Activated naive CD8-positive, alpha-beta T cell treated with anti-CD3 and anti-CD28 coated beads for 36 hours (primary cell): Measurements from ENCODE around the gene PPP1R10. TPM values are rescaled to one million over a fixed set of nuclear protein-coding genes. Genes with fewer than 3 reads are reported as not detected.
"Not testable (repeated sequence)": the region's sequence is repeated elsewhere in the genome, so short reads cannot be mapped to it uniquely, and the experiment has no call there.

Source experiments
- DNase-seq: peaks from one replicate; pipeline ENCODE4 v3.0.0; 2021
- H3K27ac Mint-ChIP-seq: one replicate; pipeline ENCODE4 v1.8.0; 2022; ENCODE audit warnings: mild to moderate bottlenecking, moderate library complexity, mixed read lengths
- H3K27me3 Mint-ChIP-seq: one replicate; pipeline ENCODE4 v1.8.0; 2022; ENCODE audit warnings: mild to moderate bottlenecking, mixed read lengths
- H3K36me3 Mint-ChIP-seq: one replicate; pipeline ENCODE4 v1.8.0; 2021; ENCODE audit warnings: mild to moderate bottlenecking, mixed read lengths
- H3K4me1 Mint-ChIP-seq: one replicate; pipeline ENCODE4 v1.8.0; 2021; ENCODE audit warnings: mixed read lengths
- H3K4me3 Mint-ChIP-seq: one replicate; pipeline ENCODE4 v1.8.0; 2022; ENCODE audit warnings: mild to moderate bottlenecking, moderate library complexity, mixed read lengths
- H3K9me3 Mint-ChIP-seq: one replicate; pipeline ENCODE4 v1.8.0; 2022; ENCODE audit warnings: mixed read lengths
- total RNA-seq, 2 experiments: library from RNA; stranded (reverse); gene quantifications; one replicate each; pipeline ENCODE4 v1.2.3, GENCODE V29; 2021

Gene PPP1R10
- total RNA-seq, 2 experiments from 2014 or later, result 80.5 to 84.6 TPM

DNA sequence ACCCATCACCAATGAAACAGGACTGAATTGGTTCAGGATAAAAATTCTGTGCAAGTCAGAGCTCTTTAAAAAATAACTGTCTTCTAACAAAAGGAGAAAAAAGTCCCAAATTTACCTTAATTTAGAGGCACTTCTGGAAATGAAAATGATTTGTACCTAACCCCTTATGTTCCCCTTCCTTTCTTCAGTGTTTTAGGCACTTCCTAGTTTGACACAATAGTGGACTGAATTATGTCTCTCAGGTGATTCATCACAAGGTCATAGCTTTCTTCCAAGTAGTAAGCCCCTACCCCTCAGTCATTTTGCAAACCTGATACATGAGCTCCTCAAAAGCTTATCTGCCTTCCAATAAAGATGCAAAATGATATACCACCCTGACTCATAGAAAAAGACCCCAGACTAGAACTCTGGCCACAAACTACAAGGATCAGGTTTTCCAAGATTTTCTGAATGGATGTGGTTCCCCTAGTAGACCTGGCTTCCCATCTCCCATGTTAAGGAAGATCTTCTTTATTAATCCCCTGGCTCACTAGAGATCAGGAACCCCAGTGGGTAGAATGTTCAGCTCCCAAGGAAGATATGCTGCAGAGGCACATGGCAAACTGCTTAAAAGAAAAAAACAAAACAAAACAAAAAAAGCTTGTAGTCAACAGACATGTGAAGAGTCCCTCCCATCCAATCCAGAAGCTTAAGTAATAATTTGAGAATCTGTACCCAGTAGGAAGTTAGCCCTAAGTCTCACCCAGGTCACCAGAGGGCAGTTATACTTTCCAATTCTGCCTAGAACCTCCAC is 3.6 kb downstream of the PPP1R10 start:
- no peak for DNase-seq
- peaks cover 19% of the 10 kb centered on the region for H3K27me3 Mint-ChIP-seq
- H3K4me1 Mint-ChIP-seq, result peaks cover 61% of the 10 kb centered on the region
- H3K4me3 Mint-ChIP-seq, result peak overlapping the region; percentile 97
- H3K9me3 Mint-ChIP-seq, result peaks cover 3% of the 10 kb centered on the region
- H3K27ac Mint-ChIP-seq, result peak overlapping the region; percentile 99
- peaks cover 71% of the 10 kb centered on the region for H3K36me3 Mint-ChIP-seq

GRCh38 chr6:30612687-30613248 is 4.3 kb downstream of the PPP1R10 start:
- Mint-ChIP-seq H3K4me1 (peaks cover 63% of the 10 kb centered on the region), H3K36me3 (peaks cover 69% of the 10 kb centered on the region), H3K4me3 (no peak overlapping the region), H3K27me3 (peaks cover 18% of the 10 kb centered on the region), H3K9me3 (peaks cover 3% of the 10 kb centered on the region), H3K27ac (peak overlapping the region; percentile 99)
- no peak for DNase-seq

- Mint-ChIP-seq H3K36me3 (peaks cover 73% of the 10 kb centered on the region), H3K27ac (peak overlapping the region; percentile 99), H3K4me3 (peak overlapping the region; percentile 11), H3K27me3 (peaks cover 12% of the 10 kb centered on the region), H3K4me1 (peaks cover 66% of the 10 kb centered on the region), H3K9me3 (peaks cover 3% of the 10 kb centered on the region)
- DNase-seq, result no peak
Measured at GRCh38 chr6:30612213-30612612, 4.8 kb downstream of the PPP1R10 start.

DNA sequence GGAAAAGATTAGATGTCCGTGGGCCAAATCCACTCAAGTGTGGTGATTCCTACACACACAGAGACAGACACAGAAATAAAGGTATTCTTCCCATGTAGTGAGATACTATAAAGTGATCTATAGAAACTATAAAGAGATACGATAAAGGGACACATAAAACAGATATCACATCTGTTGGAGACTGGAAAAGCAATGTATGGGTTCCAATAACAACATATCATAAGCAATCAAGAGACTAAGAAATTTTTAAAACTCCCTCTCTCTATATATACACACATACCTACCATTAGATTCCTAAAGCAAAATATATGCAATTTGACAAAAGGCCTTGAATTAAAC is 5.2 kb downstream of the PPP1R10 start:
- H3K27ac Mint-ChIP-seq, result peak overlapping the region; percentile 6
- peaks cover 69% of the 10 kb centered on the region for H3K36me3 Mint-ChIP-seq
- no peaks in the 10 kb centered on the region for H3K9me3 Mint-ChIP-seq
- H3K4me1 Mint-ChIP-seq, result peaks cover 62% of the 10 kb centered on the region
- peaks cover 8% of the 10 kb centered on the region for H3K27me3 Mint-ChIP-seq
- no peak for DNase-seq
- no peak overlapping the region for H3K4me3 Mint-ChIP-seq

- peaks cover 69% of the 10 kb centered on the region for H3K36me3 Mint-ChIP-seq
- no peak overlapping the region for H3K4me3 Mint-ChIP-seq
- H3K4me1 Mint-ChIP-seq, result peaks cover 63% of the 10 kb centered on the region
- H3K27ac Mint-ChIP-seq, result peak overlapping the region; percentile 6
- no peak for DNase-seq
- H3K9me3 Mint-ChIP-seq, result no peaks in the 10 kb centered on the region
- H3K27me3 Mint-ChIP-seq, result peaks cover 3% of the 10 kb centered on the region
Measured at GRCh38 chr6:30611150-30611855, 5.7 kb downstream of the PPP1R10 start.

- no peaks in the 10 kb centered on the region for H3K27me3 Mint-ChIP-seq
- no peak for DNase-seq
- peak overlapping the region; percentile 59 for H3K27ac Mint-ChIP-seq
- peaks cover 67% of the 10 kb centered on the region for H3K36me3 Mint-ChIP-seq
- peaks cover 60% of the 10 kb centered on the region for H3K4me1 Mint-ChIP-seq
- H3K4me3 Mint-ChIP-seq, result no peak overlapping the region
- no peaks in the 10 kb centered on the region for H3K9me3 Mint-ChIP-seq
Measured at GRCh38 chr6:30610065-30610464, 7.0 kb downstream of the PPP1R10 start.

DNA sequence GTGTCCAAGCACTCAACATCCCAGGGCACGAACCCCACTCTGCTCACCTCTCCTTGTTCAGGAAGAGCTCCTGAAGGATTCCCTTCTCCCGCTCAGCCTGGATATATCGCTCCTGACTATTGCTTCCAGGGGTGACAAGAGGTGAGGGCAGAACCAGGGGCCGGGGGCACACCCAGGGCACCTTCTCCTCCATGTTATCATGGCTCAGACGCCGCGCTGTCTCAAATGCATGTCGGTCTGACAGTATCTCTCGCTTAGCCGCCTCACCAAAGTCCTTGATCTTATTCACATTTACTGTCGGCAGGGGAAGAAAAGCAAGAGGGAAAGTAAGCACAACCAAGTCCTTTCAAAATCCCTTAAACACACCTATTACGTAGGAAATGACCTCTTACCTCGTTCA is 13.1 kb downstream of the PPP1R10 start:
- H3K27me3 Mint-ChIP-seq, result no peaks in the 10 kb centered on the region
- peaks cover 58% of the 10 kb centered on the region for H3K36me3 Mint-ChIP-seq
- peaks cover 27% of the 10 kb centered on the region for H3K4me1 Mint-ChIP-seq
- no peak overlapping the region for H3K27ac Mint-ChIP-seq
- H3K4me3 Mint-ChIP-seq, result no peak overlapping the region
- no peak for DNase-seq
- no peaks in the 10 kb centered on the region for H3K9me3 Mint-ChIP-seq

DNA sequence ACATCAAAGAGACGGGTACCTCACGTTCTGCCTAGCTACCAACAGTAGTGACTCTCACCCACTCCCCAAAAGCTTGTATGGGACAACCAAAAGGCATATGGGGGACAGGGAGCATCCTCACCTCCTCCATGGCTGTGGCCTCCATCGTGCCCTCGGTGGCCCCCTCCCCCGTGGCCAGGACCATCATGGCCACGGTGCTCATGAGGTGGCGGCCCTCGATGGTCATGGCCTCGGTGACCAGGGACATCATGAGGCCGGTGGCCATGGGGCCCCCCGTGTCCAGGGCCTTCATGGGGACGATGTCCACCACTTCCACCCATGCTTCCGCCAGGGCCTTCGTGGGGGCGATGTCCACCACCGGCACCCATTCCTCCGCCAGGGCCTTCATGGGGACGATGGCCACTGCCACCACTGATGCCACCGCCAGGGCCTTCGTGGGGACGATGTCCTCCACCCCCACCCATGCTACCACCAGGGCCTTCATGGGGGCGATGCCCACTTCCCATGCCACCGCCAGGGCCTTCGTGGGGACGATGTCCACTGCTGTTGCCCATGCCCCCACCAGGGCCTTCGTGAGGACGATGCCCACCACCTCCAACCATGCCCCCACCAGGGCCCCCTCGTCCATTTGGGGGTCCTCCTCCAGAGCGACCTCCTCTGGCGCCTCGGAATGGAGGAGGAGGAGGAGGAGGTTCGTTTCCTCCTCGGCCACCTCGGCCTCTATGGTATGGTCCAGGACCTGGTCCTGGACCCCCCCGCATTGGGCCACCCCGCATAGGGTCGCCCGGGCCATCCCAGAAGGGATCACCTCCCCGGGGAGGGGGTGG is 15.0 kb downstream of the PPP1R10 start:
- Mint-ChIP-seq H3K36me3 (peaks cover 51% of the 10 kb centered on the region), H3K27me3 (no peaks in the 10 kb centered on the region), H3K9me3 (no peaks in the 10 kb centered on the region), H3K4me1 (peaks cover 25% of the 10 kb centered on the region), H3K27ac (no peak overlapping the region), H3K4me3 (no peak overlapping the region)
- no peak for DNase-seq

DNA sequence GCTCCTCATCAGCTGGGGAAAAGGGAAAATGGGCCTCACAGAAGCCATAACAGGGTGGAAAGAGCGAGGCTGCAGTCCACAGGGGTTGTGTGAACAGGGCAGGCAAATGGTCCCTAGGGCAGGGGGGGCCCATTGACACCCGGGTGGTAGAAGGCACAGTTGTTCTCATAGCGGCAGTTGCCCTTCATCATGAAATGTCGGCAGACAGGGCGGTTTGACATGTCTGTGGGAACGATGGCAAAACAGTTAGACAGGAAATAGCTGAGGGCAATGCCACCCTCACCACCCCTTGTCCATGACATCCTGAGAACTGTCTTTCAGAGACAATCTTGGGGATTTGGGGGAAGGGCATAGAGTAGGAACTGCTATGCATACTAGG is 15.6 kb downstream of the PPP1R10 start:
- Mint-ChIP-seq H3K27ac (no peak overlapping the region), H3K4me3 (no peak overlapping the region), H3K9me3 (no peaks in the 10 kb centered on the region), H3K36me3 (peaks cover 51% of the 10 kb centered on the region), H3K4me1 (peaks cover 23% of the 10 kb centered on the region), H3K27me3 (no peaks in the 10 kb centered on the region)
- DNase-seq, result no peak

DNA sequence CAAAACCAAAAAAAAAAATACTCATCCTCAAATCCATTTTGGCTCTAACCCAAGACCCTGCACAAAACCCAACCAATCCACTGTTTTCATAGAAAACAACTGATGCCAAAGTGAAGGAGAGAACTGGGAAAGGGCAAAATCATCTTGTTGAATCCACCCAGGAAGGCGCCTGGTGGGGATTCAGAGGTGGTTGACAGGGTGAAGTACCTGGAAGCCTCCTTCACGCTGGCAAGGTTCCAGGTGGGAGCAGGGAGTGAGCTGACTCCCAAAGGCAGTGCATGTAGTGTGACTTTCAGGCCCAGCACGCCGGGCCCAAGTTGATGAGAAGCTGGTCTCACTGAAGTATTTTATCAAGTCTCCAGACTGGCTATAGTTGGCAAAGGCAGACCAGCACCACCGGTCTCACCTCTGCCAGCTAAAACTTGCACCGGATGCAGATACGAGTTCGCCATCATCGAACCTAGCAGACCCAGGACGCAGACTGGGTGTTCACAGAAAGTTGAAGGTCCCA is 16.5 kb downstream of the PPP1R10 start:
- peaks cover 44% of the 10 kb centered on the region for H3K36me3 Mint-ChIP-seq
- no peaks in the 10 kb centered on the region for H3K9me3 Mint-ChIP-seq
- peaks cover 23% of the 10 kb centered on the region for H3K4me1 Mint-ChIP-seq
- no peaks in the 10 kb centered on the region for H3K27me3 Mint-ChIP-seq
- no peak overlapping the region for H3K27ac Mint-ChIP-seq
- no peak overlapping the region for H3K4me3 Mint-ChIP-seq
- DNase-seq, result no peak

DNA sequence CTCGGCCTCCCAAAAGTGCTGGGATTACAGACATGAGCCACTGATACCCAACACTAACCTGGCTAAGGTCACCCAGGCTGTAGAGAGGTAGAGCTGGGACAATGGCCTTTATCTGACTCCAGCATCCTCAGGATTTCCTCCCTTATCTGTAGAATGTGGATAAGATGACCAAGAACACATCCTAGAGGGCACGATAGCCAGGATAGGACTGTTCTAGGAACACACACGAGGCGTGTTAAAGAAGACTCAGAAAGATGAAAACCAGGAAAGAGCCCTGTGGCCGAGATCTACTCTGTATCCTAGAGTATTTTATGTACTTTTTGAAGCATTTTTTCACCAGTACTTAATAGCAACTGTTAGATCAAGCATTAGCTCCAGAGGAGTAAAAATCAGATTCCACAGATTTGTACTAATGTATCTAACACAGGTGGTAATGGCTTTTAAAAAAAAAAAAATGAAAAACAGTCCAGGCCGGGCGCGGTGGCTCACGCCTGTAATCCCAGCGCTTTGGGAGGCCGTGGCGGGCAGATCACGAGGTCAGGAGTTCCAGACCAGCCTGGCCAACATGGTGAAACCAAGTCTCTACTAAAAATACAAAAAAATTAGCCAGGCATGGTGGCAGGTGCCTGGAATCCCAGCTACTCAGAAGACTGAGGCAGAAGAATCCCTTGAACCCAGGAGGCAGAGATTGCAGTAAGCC is 17.3 kb downstream of the PPP1R10 start:
- Mint-ChIP-seq H3K9me3 (no peaks in the 10 kb centered on the region), H3K4me3 (no peak overlapping the region), H3K27me3 (no peaks in the 10 kb centered on the region), H3K4me1 (peaks cover 23% of the 10 kb centered on the region), H3K36me3 (peaks cover 39% of the 10 kb centered on the region), H3K27ac (peak overlapping the region; percentile 78)
- DNase-seq, result no peak

DNA sequence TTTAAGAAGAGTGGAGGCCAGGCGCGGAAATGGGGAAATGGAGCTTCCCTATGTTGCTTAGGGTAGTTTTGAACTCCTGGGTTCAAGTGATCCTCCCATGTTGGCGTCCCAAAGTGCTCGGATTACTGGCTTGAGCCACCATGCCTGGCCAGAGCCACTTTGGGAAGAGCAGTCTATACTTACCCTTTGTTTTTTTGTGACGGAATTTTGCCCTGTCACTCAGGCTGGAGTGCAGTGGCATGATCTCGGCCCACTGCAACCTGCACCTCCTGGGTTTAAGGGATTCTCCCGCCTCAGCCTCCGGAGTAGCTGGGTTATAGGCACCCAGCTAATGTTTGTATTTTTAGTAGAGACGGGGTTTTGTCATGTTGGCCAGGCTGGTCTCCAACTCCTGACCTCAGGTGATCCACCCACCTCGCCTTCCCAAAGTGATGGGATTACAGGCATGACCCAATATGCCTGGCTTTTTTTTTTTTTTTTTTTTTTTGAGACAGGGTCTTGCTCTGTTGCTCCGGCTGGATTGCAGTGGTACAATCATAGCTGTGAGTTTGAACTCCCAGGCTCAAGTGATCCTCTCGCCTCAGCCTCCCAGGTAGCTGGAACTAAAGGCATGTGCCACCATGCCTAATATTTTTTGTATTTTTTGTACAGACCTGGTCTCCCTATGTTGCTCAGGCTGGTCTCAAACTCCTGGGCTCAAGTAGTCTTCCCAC is 18.0 kb downstream of the PPP1R10 start:
- H3K4me1 Mint-ChIP-seq, result peaks cover 22% of the 10 kb centered on the region
- H3K36me3 Mint-ChIP-seq, result peaks cover 34% of the 10 kb centered on the region
- no peaks in the 10 kb centered on the region for H3K27me3 Mint-ChIP-seq
- no peak overlapping the region for H3K4me3 Mint-ChIP-seq
- no peak for DNase-seq
- H3K9me3 Mint-ChIP-seq, result no peaks in the 10 kb centered on the region
- peak overlapping the region; percentile 78 for H3K27ac Mint-ChIP-seq

DNA sequence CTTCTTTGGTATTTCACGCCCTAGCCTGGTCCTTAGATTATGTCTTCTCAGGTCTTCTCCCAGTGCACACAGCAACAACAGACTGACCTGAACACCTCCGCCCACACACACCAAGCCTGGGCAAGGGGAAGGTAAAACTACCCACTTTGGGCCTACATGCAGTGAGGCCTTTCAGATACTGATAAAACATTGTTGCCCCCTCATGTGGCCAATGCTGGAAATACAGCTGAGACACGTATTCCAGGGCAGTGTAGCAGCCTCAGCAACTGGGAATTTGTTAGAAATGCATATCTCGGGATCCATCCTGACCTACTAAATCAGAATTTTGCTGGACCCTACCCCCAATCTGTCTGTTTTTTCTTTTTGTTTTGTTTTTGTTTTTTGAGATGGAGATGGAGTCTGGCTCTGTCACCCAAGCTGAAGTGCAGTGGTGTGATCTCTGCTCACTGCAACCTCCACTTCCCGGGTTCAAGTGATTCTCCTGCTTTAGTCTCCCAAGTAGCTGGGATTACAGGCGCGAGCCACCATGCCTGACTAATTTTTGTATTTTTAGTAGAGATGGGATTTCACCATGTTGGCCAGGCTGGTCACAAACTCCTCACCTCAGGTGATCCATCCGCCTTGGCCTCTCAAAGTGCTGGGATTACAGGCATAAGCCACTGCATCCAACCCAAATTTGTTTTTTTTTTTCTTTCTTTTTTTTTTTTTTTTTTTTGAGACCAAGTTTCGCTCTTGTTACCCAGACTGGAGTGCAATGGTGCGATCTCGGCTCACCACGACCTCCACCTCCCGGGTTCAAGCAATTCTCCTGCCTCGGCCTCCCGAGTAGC is 19.5 kb downstream of the PPP1R10 start:
- Mint-ChIP-seq H3K4me1 (peaks cover 13% of the 10 kb centered on the region), H3K4me3 (peak overlapping the region; percentile 10), H3K36me3 (peaks cover 22% of the 10 kb centered on the region), H3K27ac (peak overlapping the region; percentile 56)
- not testable (repeated sequence) for H3K27me3 Mint-ChIP-seq, H3K9me3 Mint-ChIP-seq
- peak; percentile 71 for DNase-seq
